Subcutaneous abdominal adipose tissue (tissue), 5 donors: ENCODE data around the gene ZNF878.

Source experiments
- H3K27ac ChIP-seq: one replicate; pipeline ENCODE4 v1.7.0; 2013; ENCODE audit warnings: low read depth, mild to moderate bottlenecking, inconsistent platforms, low read length, moderate library complexity
- H3K27me3 ChIP-seq, 5 donors: one replicate each; pipeline ENCODE4 v1.7.0; 2013; ENCODE audit warnings: low read length in 5 of 5, inconsistent platforms in 1 of 5; ENCODE audit not compliant: control insufficient read depth in 5 of 5, insufficient read depth in 4 of 5
- H3K36me3 ChIP-seq, 5 donors: one replicate each; pipeline ENCODE4 v1.7.0; 2013; ENCODE audit warnings: low read length in 5 of 5; ENCODE audit not compliant: control insufficient read depth in 5 of 5, insufficient read depth in 5 of 5
- H3K4me1 ChIP-seq, 5 donors: one replicate each; pipeline ENCODE4 v1.7.0; 2013; ENCODE audit warnings: low read length in 5 of 5, mild to moderate bottlenecking in 3 of 5, moderate library complexity in 1 of 5; ENCODE audit not compliant: control insufficient read depth in 5 of 5, insufficient read depth in 5 of 5
- H3K4me3 ChIP-seq, 5 donors: one replicate each; pipeline ENCODE4 v1.7.0; 2013; ENCODE audit warnings: low read length in 5 of 5, low read depth in 1 of 5
- H3K9ac ChIP-seq, 5 donors: one replicate each; pipeline ENCODE4 v1.7.0; 2013; ENCODE audit warnings: low read length in 5 of 5, mild to moderate bottlenecking in 4 of 5, moderate library complexity in 3 of 5
- H3K9me3 ChIP-seq, 5 donors: one replicate each; pipeline ENCODE4 v1.7.0; 2013; ENCODE audit warnings: low read length in 5 of 5; ENCODE audit not compliant: control insufficient read depth in 5 of 5
- donor health status: healthy.
- donor health status: healthy.
- donor health status: healthy.
- donor health status: healthy.
- donor health status: healthy.

The ZNF878 gene

DNA sequence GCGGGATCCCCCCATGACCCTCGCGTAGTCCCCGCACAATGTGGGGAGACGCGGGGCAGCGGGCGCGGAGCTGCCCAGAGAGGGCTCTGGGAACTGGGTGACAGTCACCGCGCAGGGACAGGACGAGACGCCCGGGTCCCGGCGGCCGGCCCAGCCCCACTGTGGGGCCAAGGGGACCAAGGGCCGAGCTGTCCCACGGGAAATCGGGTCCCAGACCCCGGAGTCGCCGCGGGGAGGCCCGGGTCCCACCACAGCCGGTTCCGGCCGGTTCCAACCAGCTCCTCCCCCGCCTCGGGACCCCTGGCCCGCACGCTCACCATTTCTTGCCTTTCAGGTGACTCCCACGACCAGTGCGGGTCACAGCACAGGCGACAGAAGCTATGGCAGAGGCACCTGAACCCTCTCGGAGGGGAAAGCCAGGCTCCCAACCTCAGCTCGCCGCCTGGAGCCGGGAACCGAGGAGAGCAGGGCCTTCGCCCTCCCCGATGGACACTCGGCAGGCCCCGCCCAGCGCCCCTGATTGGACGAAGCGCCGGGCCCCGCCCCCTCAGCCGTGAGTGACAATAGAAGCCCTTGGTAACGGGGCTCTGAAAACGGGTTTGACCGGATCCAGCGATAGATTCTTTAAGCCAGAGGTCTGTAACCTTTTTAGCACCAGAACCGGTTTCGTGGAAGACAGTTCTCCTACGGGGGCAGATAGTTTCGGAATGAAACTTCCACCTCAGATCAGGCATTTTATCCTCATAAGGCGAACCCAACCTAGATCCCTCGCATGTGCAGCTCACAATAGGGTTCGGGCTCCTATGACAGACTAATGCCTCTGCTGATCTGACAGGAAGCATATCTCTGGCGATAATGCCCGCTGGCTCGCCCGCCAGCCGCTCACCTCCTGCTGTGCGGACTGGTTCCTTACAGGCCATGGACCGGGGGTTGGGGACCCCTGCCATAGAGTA is 17.3 kb downstream of the ZNF878 start, which contains the start of gene ZNF433:
ZNF433 (minus strand) TSS at position 460 of the 953 bp plus-strand sequence; CDS start at position 320, 140 bp downstream.
- Histone ChIP-seq H3K4me1 (peaks cover 0 to 18% (median 16%) of the 10 kb centered on the region in 5 donors), H3K27ac (peak within 1 kb of the TSS; percentile 72), H3K4me3 (peak within 1 kb of the TSS; percentile 82 to 96 (median 92)), H3K9ac (peak within 1 kb of the TSS; percentile 52 to 97 (median 96)), H3K36me3 (no peaks in the 10 kb centered on the region), H3K9me3 (no peaks in the 10 kb centered on the region), H3K27me3 (no peaks in the 10 kb centered on the region)

DNA sequence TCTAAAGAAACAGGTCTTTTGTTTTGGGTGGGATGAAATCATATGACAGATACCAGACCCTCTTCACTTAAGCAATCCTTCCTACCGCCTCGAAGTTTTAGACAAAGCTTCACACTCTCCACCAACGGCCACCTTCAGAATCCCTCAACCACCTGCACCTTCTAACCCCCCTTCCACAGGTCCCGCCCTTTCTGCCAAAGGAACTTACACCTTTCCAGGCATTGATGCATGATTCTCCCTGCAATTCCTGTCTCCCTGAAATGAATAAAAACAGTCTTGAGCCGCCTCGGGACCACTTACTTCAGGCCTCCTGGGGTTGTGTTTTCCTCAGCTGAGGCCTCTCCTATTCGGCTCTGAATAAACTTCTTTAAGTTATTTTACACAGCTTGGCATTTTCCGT is 18.1 kb downstream of the ZNF878 start:
- Histone ChIP-seq H3K9ac (peak overlapping the region in 4 of 5 donors; percentile 88 to 97 (median 96)), H3K9me3 (no peaks in the 10 kb centered on the region), H3K27ac (peak overlapping the region; percentile 72), H3K36me3 (no peaks in the 10 kb centered on the region), H3K4me1 (peaks cover 0 to 18% (median 16%) of the 10 kb centered on the region in 5 donors), H3K4me3 (peak overlapping the region; percentile 63 to 96 (median 92)), H3K27me3 (no peaks in the 10 kb centered on the region)

DNA sequence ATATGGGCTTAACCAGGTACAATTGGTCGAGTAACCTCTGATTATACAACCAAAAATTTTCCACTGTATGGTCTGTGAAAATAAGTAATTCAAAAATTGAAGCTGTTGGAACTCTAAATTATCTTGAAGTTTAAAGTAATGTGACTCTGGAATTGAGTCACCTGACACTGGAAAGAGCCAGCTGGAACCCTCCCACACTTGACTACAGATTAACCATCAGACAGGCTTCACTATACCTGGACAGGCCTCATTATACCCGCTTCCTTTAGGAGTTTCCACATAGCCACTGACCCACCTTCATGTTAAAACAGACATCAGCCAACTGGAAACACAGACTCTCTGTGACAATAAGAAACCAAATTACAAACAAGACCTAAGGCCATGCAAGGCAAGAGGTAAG is 18.6 kb downstream of the ZNF878 start:
- Histone ChIP-seq H3K36me3 (no peaks in the 10 kb centered on the region), H3K4me3 (peak overlapping the region in 3 of 5 donors; percentile 63 to 96 (median 92)), H3K9ac (peak overlapping the region in 2 of 5 donors; percentile 88 to 96)

DNA sequence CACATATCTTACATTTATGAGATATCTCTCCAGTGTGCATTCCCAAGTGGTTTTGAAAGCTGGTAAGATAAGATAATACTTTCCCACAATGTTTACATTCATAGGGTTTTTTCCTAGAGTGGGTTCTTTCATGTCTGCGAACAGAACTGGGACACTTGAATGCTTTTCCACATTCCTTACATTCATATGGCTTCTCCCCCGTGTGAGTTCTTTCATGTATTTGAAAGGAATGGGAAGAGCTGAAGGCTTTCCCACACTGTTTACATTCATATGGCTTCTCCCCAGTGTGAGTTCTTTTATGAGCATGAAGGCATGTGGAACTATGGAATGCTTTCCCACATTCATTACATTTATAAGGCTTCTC is 37.0 kb downstream of the ZNF878 start:
- Histone ChIP-seq H3K36me3 (peaks cover 28 to 46% (median 43%) of the 10 kb centered on the region in 5 donors), H3K9ac (no peak overlapping the region), H3K9me3 (peaks cover 38 to 74% (median 51%) of the 10 kb centered on the region in 5 donors), H3K4me3 (peak overlapping the region; percentile 4 to 62 (median 50)), H3K27me3 (no peaks in the 10 kb centered on the region), H3K27ac (no peak overlapping the region), H3K4me1 (peaks cover 0 to 4% (median 0%) of the 10 kb centered on the region in 5 donors)

More for the DNA sequence above, 18.6 kb downstream of the ZNF878 start:
- Histone ChIP-seq H3K9me3 (no peaks in the 10 kb centered on the region), H3K27ac (no peak overlapping the region), H3K27me3 (no peaks in the 10 kb centered on the region), H3K4me1 (peaks cover 0 to 18% (median 16%) of the 10 kb centered on the region in 5 donors)

DNA sequence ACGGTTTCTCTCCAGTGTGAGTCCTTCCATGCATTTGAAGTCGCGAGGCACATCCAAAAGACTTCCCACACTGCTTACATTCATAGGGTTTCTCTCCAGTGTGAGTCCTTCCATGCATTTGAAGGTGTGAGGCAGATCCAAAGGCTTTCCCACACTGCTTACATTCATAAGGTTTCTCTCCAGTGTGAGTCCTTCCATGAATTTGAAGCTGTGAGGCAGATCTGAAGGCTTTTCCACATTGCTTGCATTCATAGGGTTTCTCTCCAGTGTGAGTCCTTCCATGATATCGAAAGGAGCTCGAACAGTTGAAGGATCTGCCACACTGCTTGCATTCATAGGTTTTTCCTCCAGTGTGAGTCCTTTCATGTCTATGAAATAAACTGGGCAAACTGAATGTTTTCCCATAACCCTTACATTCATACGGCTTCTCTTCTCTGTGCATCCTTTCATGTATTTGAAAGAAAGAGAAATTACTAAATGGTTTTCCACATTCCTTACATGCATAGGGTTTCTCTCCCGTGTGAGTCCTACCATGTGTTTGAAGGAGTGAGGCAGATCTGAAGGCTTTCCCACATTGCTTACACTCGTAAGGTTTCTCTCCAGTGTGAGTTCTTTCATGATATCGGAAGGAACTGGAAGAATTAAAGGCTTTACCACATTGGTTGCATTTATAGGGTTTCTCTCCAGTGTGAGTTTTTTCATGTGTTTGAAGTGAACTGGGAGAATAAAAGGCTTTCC is 37.6 kb downstream of the ZNF878 start:
- peaks cover 0 to 4% (median 0%) of the 10 kb centered on the region in 5 donors for H3K4me1 ChIP-seq
- H3K36me3 ChIP-seq, result peaks cover 28 to 46% (median 43%) of the 10 kb centered on the region in 5 donors
- H3K4me3 ChIP-seq, result peak overlapping the region; percentile 10 to 62 (median 50)
- no peak overlapping the region for H3K27ac ChIP-seq
- peaks cover 38 to 72% (median 48%) of the 10 kb centered on the region in 5 donors for H3K9me3 ChIP-seq
- no peaks in the 10 kb centered on the region for H3K27me3 ChIP-seq
- H3K9ac ChIP-seq, result no peak overlapping the region

DNA sequence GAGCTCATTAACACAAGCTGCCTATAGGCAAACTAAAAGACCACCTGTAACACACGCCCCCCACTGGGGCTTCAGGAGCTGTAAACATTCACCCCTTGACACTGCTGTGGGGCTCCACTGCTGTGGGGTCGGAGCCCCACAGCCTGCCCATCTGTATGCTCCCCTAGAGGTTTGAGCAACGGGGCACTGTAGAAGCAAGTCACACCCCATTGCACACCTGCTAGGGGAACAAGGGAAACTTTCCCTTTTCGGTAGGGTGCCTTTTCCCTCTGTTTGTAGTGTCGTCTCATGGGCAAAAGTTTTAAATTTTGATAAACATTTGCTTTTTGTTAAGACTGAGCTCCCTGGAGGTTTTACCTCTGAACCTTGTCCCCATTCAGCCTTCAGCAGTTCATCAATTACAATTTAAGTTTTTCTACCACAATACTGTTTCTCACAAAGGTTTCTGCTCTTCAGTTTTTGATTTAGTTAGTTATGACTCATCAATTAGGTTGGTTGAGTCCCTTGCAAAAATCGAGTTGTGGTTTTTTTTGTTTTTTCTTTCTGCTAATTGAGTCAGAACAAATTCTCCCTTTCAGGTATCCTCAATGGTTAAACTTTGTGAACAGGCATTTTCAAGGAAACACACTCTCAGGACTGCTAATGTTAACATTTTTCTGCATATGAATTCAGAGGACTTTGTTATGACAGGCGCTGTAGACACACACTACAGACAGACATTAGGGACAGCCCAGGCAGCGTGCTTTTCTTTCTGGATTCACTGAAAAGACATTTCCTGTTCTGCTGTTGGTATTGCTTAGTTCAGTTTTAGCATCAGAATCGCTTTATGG is 52.4 kb downstream of the ZNF878 start:
- H3K9ac ChIP-seq, result no peak overlapping the region
- no peak overlapping the region for H3K27ac ChIP-seq
- H3K4me1 ChIP-seq, result no peaks in the 10 kb centered on the region
- no peak overlapping the region for H3K4me3 ChIP-seq
- peaks cover 0 to 6% (median 5%) of the 10 kb centered on the region in 5 donors for H3K36me3 ChIP-seq
- H3K27me3 ChIP-seq, result no peaks in the 10 kb centered on the region
- H3K9me3 ChIP-seq, result no peaks in the 10 kb centered on the region

DNA sequence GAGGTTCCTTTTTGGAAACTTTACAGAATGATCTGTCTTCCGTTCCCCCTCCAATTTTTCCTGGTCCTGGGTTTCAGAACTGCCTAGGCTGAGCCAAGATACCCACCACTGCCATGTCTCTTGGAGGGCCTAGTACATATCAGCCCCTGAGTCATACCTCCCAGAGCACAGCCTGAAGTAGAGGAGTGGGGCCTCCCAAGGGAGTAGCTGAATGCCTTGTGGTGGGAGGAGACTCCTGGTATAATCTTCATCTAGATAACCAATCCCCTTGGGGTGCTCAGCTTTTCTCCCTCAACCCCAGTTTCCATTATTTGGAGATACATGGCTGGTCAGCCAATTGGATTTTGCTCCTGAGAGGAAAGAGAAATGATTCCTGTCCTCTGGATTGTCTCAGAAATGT is 57.6 kb downstream of the ZNF878 start:
- Histone ChIP-seq H3K36me3 (peaks cover 0 to 3% (median 0%) of the 10 kb centered on the region in 5 donors), H3K4me3 (no peak overlapping the region), H3K27ac (no peak overlapping the region), H3K27me3 (no peaks in the 10 kb centered on the region), H3K9me3 (no peaks in the 10 kb centered on the region), H3K4me1 (no peaks in the 10 kb centered on the region), H3K9ac (no peak overlapping the region)
